Sigmoid colon (tissue), 7 donors: Measurements from ENCODE around the gene PIK3C2G. TPM values are rescaled to one million over a fixed set of nuclear protein-coding genes. Genes with fewer than 3 reads are reported as not detected.

ENCODE experiments used
- DNase-seq: peaks from one replicate; pipeline ENCODE4 v3.0.0-alpha.2; 2019
- H3K27ac ChIP-seq, 4 donors: fragments of 200-600 bp; sonication (generic); one replicate each; pipeline ENCODE4 v1.5.1; 2016 to 2019; ENCODE audit warnings: mild to moderate bottlenecking in 1 of 4
- H3K27me3 ChIP-seq, 3 donors: fragments of 200-600 bp; sonication (generic); one replicate each; pipeline ENCODE4 v1.5.1; 2019; ENCODE audit warnings: mild to moderate bottlenecking in 1 of 3
- H3K36me3 ChIP-seq, 4 donors: fragments of 200-600 bp; sonication (generic); one replicate each; pipeline ENCODE4 v1.5.1; 2016 to 2019
- H3K4me1 ChIP-seq, 4 donors: fragments of 200-600 bp; sonication (generic); one replicate each; pipeline ENCODE4 v1.5.1; 2017 to 2019
- H3K4me3 ChIP-seq, 4 donors: fragments of 200-600 bp; sonication (generic); one replicate each; pipeline ENCODE4 v1.5.1; 2017 to 2019; ENCODE audit warnings: mild to moderate bottlenecking in 2 of 4, moderate library complexity in 1 of 4
- H3K9me3 ChIP-seq, 4 donors: fragments of 200-600 bp in 3 of 4; sonication (generic) in 3 of 4; one replicate each; pipeline versions ENCODE4 v1.5.1 to v1.6.1; 2013 to 2019
- CTCF ChIP-seq, 4 experiments: fragments of 450-650 bp in 3 of 4; fragments of 200-600 bp in 1 of 4; IDR thresholded peaks; one replicate each; pipeline ENCODE4 v1.5.1; 2016 to 2019; ENCODE audit warnings: antibody characterized with exemption in 4 of 4, mild to moderate bottlenecking in 3 of 4, moderate library complexity in 2 of 4
- EP300 ChIP-seq, 4 donors: sonication (generic); formaldehyde crosslinking; IDR thresholded peaks; one replicate each; pipeline ENCODE4 v1.6.1; 2017; ENCODE audit warnings: antibody characterized with exemption in 4 of 4
- POLR2A ChIP-seq, 2 donors: fragments of 450-650 bp; IDR thresholded peaks; one replicate each; pipeline ENCODE4 v1.6.1; 2016; ENCODE audit warnings: antibody characterized with exemption in 2 of 2, mild to moderate bottlenecking in 2 of 2, moderate library complexity in 2 of 2
- POLR2AphosphoS5 ChIP-seq, 4 donors: sonication (generic); formaldehyde crosslinking; IDR thresholded peaks; one replicate each; pipeline ENCODE4 v1.6.1; 2017; ENCODE audit warnings: antibody characterized with exemption in 4 of 4
- WGBS, 2 donors: extraction: QIAGEN DNeasy Blood & Tissue Kit; methylation state at CpG; one replicate each; pipeline ENCODE4 v1.1.7; 2013; 5-methylcytosine and 5-hydroxymethylcytosine counted together
- intact Hi-C: fragments of 100-400 bp; cut with DNase I; formaldehyde crosslinking; loops from one replicate; pipeline ENCODE4 v1.15.1; 2023
- polyA plus RNA-seq, 3 donors: library from polyadenylated mRNA; stranded (reverse); fragments of 200-250 nt; gene quantifications; one replicate each; pipeline ENCODE4 v1.2.3, GENCODE V29; 2013
- total RNA-seq, 4 donors: library from RNA; depleted of rRNA; stranded (reverse); fragments of >200 nt; gene quantifications; one replicate each; pipeline ENCODE4 v1.1.0, GENCODE V29; 2016
- donor health status: healthy with polysubstance abuse.
- donor health status: Bipolar disorder and iron deficiency.
- donor health status: healthy.

The PIK3C2G gene
- total and polyA plus RNA-seq, 7 donors = 0.07 to 1.7 (median 0.63) TPM; not detected in 1

GRCh38 chr12:18658179-18658578 lies 396.9 kb downstream of the PIK3C2G start:
- Histone ChIP-seq H3K27ac (no peak overlapping the region), H3K27me3 (no peaks in the 10 kb centered on the region), H3K9me3 (peaks cover 0 to 7% (median 0%) of the 10 kb centered on the region in 4 donors), H3K4me1 (no peaks in the 10 kb centered on the region), H3K36me3 (no peaks in the 10 kb centered on the region), H3K4me3 (no peak overlapping the region)
- WGBS, 2 donors = 71 to 72% methylated on average over 2 of the region's 2 CpGs
- intact Hi-C loops = no loop called here
- TF ChIP-seq POLR2A (IDR thresholded peaks at IDR 0.05) = no peak
- no peak for TF ChIP-seq CTCF (IDR thresholded peaks at IDR 0.05)
- no peak for TF ChIP-seq EP300 (IDR thresholded peaks at IDR 0.05)
- no peak for DNase-seq

- Histone ChIP-seq H3K27ac (no peak overlapping the region), H3K27me3 (no peaks in the 10 kb centered on the region), H3K4me3 (no peak overlapping the region), H3K9me3 (peaks cover 0 to 7% (median 0%) of the 10 kb centered on the region in 4 donors), H3K36me3 (no peaks in the 10 kb centered on the region), H3K4me1 (no peaks in the 10 kb centered on the region)
- TF ChIP-seq POLR2A (IDR thresholded peaks at IDR 0.05) = no peak
- no peak for TF ChIP-seq CTCF (IDR thresholded peaks at IDR 0.05)
- TF ChIP-seq POLR2AphosphoS5 (IDR thresholded peaks at IDR 0.05) = no peak
- no peak for TF ChIP-seq EP300 (IDR thresholded peaks at IDR 0.05)
- intact Hi-C loops = no loop called here
- DNase-seq = no peak
These were observed 397.5 kb downstream of the PIK3C2G start for GRCh38 chr12:18658829-18659228.

GRCh38 chr12:18676141-18676540 lies 414.8 kb downstream of the PIK3C2G start:
- no peak overlapping the region for H3K4me3 ChIP-seq
- H3K27me3 ChIP-seq = no peaks in the 10 kb centered on the region
- H3K9me3 ChIP-seq = no peaks in the 10 kb centered on the region
- H3K36me3 ChIP-seq = no peaks in the 10 kb centered on the region
- peaks cover 0 to 4% (median 0%) of the 10 kb centered on the region in 4 donors for H3K4me1 ChIP-seq
- no peak for DNase-seq
- TF ChIP-seq CTCF (IDR thresholded peaks at IDR 0.05) (no peak), POLR2AphosphoS5 (IDR thresholded peaks at IDR 0.05) (no peak), EP300 (IDR thresholded peaks at IDR 0.05) (no peak), POLR2A (IDR thresholded peaks at IDR 0.05) (no peak)
- intact Hi-C loops = no loop called here
- no peak overlapping the region for H3K27ac ChIP-seq

GRCh38 chr12:18676996-18677588 lies 415.8 kb downstream of the PIK3C2G start:
- intact Hi-C loops = no loop called here
- H3K27me3 ChIP-seq = no peaks in the 10 kb centered on the region
- 78 to 86% methylated on average over 5 of the region's 5 CpGs for WGBS, 2 donors
- H3K36me3 ChIP-seq = no peaks in the 10 kb centered on the region
- DNase-seq = no peak
- H3K4me3 ChIP-seq = no peak overlapping the region
- H3K27ac ChIP-seq = no peak overlapping the region
- peaks cover 0 to 4% (median 0%) of the 10 kb centered on the region in 4 donors for H3K4me1 ChIP-seq
- TF ChIP-seq POLR2A (IDR thresholded peaks at IDR 0.05) (no peak), CTCF (IDR thresholded peaks at IDR 0.05) (no peak)
- H3K9me3 ChIP-seq = no peaks in the 10 kb centered on the region

GRCh38 chr12:18681818-18682217 lies 420.5 kb downstream of the PIK3C2G start:
- intact Hi-C loops = no loop called here
- WGBS, 2 donors = 70 to 82% methylated on average over 3 of the region's 3 CpGs

More at GRCh38 chr12:18681818-18682217, 420.5 kb downstream of the PIK3C2G start:
- Histone ChIP-seq H3K36me3 (no peaks in the 10 kb centered on the region), H3K27ac (no peak overlapping the region), H3K4me1 (peaks cover 0 to under 1% (median 0%) of the 10 kb centered on the region in 4 donors), H3K9me3 (no peaks in the 10 kb centered on the region), H3K27me3 (no peaks in the 10 kb centered on the region), H3K4me3 (no peak overlapping the region)
- DNase-seq = no peak
- TF ChIP-seq CTCF (IDR thresholded peaks at IDR 0.05) = no peak
- no peak for TF ChIP-seq EP300 (IDR thresholded peaks at IDR 0.05)
- no peak for TF ChIP-seq POLR2AphosphoS5 (IDR thresholded peaks at IDR 0.05)
- no peak for TF ChIP-seq POLR2A (IDR thresholded peaks at IDR 0.05)
